Activated B cell treated with CpG ODN at 0.5 μM for 24 hours (primary cell): Measurements from ENCODE around the gene TMSB4X. TPM values are rescaled to one million over a fixed set of nuclear protein-coding genes. Genes with fewer than 3 reads are reported as not detected.

Source experiments
- ATAC-seq: fragments of 200-7000 bp; cut with Tn5 transposase; one replicate; pipeline ENCODE4 v1.10.0; 2021; ENCODE audit warnings: low read depth, mild to moderate bottlenecking, moderate library complexity
- CTCF ChIA-PET: fragments of 350-600 bp; sonication (Branson Sonifier 250); formaldehyde crosslinking; loops from one replicate; lab custom pipeline; 2021; ENCODE audit warnings: antibody characterized with exemption; lab: Charles Lee
- POLR2A ChIA-PET: fragments of 350-600 bp; sonication (Branson Sonifier 250); formaldehyde crosslinking; loops from one replicate; lab custom pipeline; 2021; ENCODE audit warnings: antibody characterized with exemption; lab: Charles Lee
- DNase-seq: peaks from one replicate; pipeline ENCODE4 v3.0.0; 2022
- H3K27ac Mint-ChIP-seq: one replicate; pipeline ENCODE4 v1.8.0; 2020; ENCODE audit warnings: mixed read lengths
- H3K27me3 Mint-ChIP-seq: one replicate; pipeline ENCODE4 v1.8.0; 2021; ENCODE audit warnings: mixed read lengths
- H3K36me3 Mint-ChIP-seq: one replicate; pipeline ENCODE4 v1.8.0; 2021; ENCODE audit warnings: low read depth, mixed read lengths
- H3K4me1 Mint-ChIP-seq: one replicate; pipeline ENCODE4 v1.8.0; 2021; ENCODE audit warnings: mixed read lengths
- H3K4me3 Mint-ChIP-seq: one replicate; pipeline ENCODE4 v1.8.0; 2020; ENCODE audit warnings: mild to moderate bottlenecking, mixed read lengths
- H3K9me3 Mint-ChIP-seq: one replicate; pipeline ENCODE4 v1.8.0; 2020; ENCODE audit warnings: mixed read lengths
- CTCF ChIP-seq: fragments of 200-600 bp; IDR thresholded peaks from one replicate; pipeline ENCODE4 v1.8.0; 2022; ENCODE audit warnings: antibody characterized with exemption, mild to moderate bottlenecking
- intact Hi-C: fragments of 100-400 bp; cut with micrococcal nuclease; formaldehyde crosslinking; loops from one replicate; pipeline ENCODE4 v1.15.1; 2024
- total RNA-seq: library from RNA; stranded (reverse); gene quantifications from 2 replicates; pipeline ENCODE4 v1.2.3, GENCODE V29; 2022

Gene TMSB4X
- total RNA-seq, 1 donor from 2014 or later = 5,922 TPM

- Mint-ChIP-seq H3K36me3 (no peaks in the 10 kb centered on the region), H3K9me3 (no peaks in the 10 kb centered on the region), H3K4me1 (peaks cover 58% of the 10 kb centered on the region), H3K4me3 (peak overlapping the region; percentile 62), H3K27ac (peak overlapping the region; percentile 92), H3K27me3 (no peaks in the 10 kb centered on the region)
- intact Hi-C loops = loop anchor here (1.0 to 5.0 kb wide), 5 partner anchors 145 to 700 kb away; no protein-coding TSS in a partner anchor
- DNase-seq (peak; percentile 47), ATAC-seq (peak; percentile 19)
- TF ChIP-seq CTCF = no peak
- CTCF ChIA-PET = interaction anchor here (0.6 to 6.8 kb wide), 45 partner anchors 9 to 699 kb away, joined by 3 to 142 read pairs (median 5); partner anchors contain the start of gene TMSB4X
- POLR2A ChIA-PET = interaction anchor here (0.5 to 14.8 kb wide), 15 partner anchors 10 to 541 kb away, joined by 3 to 931 read pairs (median 6); partner anchors contain the start of gene TMSB4X
Observed at GRCh38 chrX:12946838-12947544, 27.9 kb upstream of the TMSB4X start.

- intact Hi-C loops = loop anchor here (1.0 to 5.0 kb wide), 5 partner anchors 145 to 700 kb away; no protein-coding TSS in a partner anchor
- peak overlapping the region; percentile 24 for H3K4me3 Mint-ChIP-seq
- no peaks in the 10 kb centered on the region for H3K36me3 Mint-ChIP-seq
- peaks cover 63% of the 10 kb centered on the region for H3K4me1 Mint-ChIP-seq
- no peaks in the 10 kb centered on the region for H3K9me3 Mint-ChIP-seq
- no peak for DNase-seq
- no peaks in the 10 kb centered on the region for H3K27me3 Mint-ChIP-seq
- TF ChIP-seq CTCF = no peak
- CTCF ChIA-PET = interaction anchor here (0.6 to 6.8 kb wide), 13 partner anchors 10 to 541 kb away, joined by 3 to 142 read pairs (median 13); partner anchors contain the start of gene TMSB4X
- ATAC-seq = no peak
- POLR2A ChIA-PET = interaction anchor here (1.2 to 14.8 kb wide), 7 partner anchors 28 to 540 kb away, joined by 3 to 931 read pairs (median 21); partner anchors contain the start of gene TMSB4X
- peak overlapping the region; percentile 92 for H3K27ac Mint-ChIP-seq
Observed at GRCh38 chrX:12947545-12948235, 27.2 kb upstream of the TMSB4X start.

GRCh38 chrX:12948495-12948894 is 26.4 kb upstream of the TMSB4X start:
- H3K36me3 Mint-ChIP-seq = no peaks in the 10 kb centered on the region
- no peak for TF ChIP-seq CTCF
- DNase-seq = no peak
- H3K4me3 Mint-ChIP-seq = no peak overlapping the region
- H3K4me1 Mint-ChIP-seq = peaks cover 71% of the 10 kb centered on the region
- POLR2A ChIA-PET = interaction anchor here (0.9 to 14.8 kb wide), 7 partner anchors 27 to 540 kb away, joined by 3 to 931 read pairs (median 40); partner anchors contain the start of gene TMSB4X
- peak overlapping the region; percentile 96 for H3K27ac Mint-ChIP-seq
- intact Hi-C loops = loop anchor here (5.0 kb wide), 2 partner anchors 469 to 699 kb away; no protein-coding TSS in a partner anchor
- H3K27me3 Mint-ChIP-seq = no peaks in the 10 kb centered on the region
- CTCF ChIA-PET = interaction anchor here (0.6 to 6.8 kb wide), 7 partner anchors 9 to 539 kb away, joined by 3 to 142 read pairs (median 19); partner anchors contain the start of gene TMSB4X
- ATAC-seq = no peak
- no peaks in the 10 kb centered on the region for H3K9me3 Mint-ChIP-seq

- no peak for DNase-seq
- Mint-ChIP-seq H3K4me3 (peak overlapping the region; percentile 80), H3K9me3 (no peaks in the 10 kb centered on the region), H3K36me3 (no peaks in the 10 kb centered on the region), H3K27ac (peak overlapping the region; percentile 96), H3K27me3 (no peaks in the 10 kb centered on the region), H3K4me1 (peaks cover 77% of the 10 kb centered on the region)
- no peak for ATAC-seq
- CTCF ChIA-PET = interaction anchor here (0.9 to 6.8 kb wide), 9 partner anchors 19 to 540 kb away, joined by 3 to 142 read pairs (median 15); partner anchors contain the start of gene TMSB4X
- POLR2A ChIA-PET = interaction anchor here (0.9 to 14.8 kb wide), 13 partner anchors 26 to 539 kb away, joined by 3 to 931 read pairs (median 10); partner anchors contain the start of gene TMSB4X
- no peak for TF ChIP-seq CTCF
- intact Hi-C loops = loop anchor here (5.0 kb wide), 2 partner anchors 468 to 698 kb away; no protein-coding TSS in a partner anchor
Observed at GRCh38 chrX:12949205-12949926, 25.5 kb upstream of the TMSB4X start.
